CD4-positive, alpha-beta T cell treated with Interferon alpha-2 for 1 hour (primary cell): Measurements from ENCODE around the gene COG3.
"Not testable (repeated sequence)": the region's sequence is repeated elsewhere in the genome, so short reads cannot be mapped to it uniquely, and the experiment has no call there.

ENCODE experiments used
- DNase-seq, 2 donors: peaks; one replicate each; pipeline ENCODE4 v3.0.0-alpha.2; 2020 to 2022

COG3 gene, protein sequence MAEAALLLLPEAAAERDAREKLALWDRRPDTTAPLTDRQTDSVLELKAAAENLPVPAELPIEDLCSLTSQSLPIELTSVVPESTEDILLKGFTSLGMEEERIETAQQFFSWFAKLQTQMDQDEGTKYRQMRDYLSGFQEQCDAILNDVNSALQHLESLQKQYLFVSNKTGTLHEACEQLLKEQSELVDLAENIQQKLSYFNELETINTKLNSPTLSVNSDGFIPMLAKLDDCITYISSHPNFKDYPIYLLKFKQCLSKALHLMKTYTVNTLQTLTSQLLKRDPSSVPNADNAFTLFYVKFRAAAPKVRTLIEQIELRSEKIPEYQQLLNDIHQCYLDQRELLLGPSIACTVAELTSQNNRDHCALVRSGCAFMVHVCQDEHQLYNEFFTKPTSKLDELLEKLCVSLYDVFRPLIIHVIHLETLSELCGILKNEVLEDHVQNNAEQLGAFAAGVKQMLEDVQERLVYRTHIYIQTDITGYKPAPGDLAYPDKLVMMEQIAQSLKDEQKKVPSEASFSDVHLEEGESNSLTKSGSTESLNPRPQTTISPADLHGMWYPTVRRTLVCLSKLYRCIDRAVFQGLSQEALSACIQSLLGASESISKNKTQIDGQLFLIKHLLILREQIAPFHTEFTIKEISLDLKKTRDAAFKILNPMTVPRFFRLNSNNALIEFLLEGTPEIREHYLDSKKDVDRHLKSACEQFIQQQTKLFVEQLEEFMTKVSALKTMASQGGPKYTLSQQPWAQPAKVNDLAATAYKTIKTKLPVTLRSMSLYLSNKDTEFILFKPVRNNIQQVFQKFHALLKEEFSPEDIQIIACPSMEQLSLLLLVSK

DNA sequence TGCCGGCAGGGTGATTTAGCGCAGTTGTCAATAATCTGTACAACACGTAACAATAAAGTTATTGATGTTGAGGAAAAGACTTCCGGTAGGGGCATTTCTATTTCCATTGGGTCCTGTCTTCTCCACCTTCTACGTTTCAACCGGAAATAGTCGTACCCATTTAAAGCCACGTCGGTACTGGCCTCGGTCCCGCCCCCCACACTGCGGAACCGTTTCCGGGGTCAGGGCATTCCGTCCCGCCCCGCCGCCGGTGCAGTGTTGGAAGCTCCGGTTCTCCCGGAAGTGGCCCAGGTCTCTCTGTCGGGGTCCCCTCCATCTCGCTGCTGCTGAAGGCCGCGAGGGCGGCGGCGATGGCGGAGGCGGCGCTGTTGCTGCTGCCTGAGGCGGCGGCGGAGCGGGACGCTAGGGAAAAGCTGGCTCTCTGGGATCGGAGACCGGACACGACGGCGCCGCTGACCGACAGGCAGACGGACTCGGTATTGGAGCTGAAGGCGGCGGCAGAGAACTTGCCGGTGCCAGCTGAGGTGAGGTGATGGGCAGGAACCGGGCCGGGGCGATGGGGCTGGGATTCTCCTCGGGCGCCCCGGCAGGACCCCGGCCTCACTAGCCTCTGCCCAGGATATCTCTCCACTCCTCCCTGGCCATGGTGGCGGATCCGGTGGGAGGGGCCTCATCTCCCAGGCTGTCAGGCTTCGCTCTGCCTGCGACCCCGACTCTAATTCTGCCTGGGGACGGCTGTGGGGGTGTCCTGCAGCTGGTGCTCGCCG lies at the start of gene COG3:
Gene COG3 (plus strand): TSS at position 253 of the 767 bp plus-strand sequence. CDS start 98 bp downstream, at position 351.
- DNase-seq, result peak; percentile 95 to 97

DNA sequence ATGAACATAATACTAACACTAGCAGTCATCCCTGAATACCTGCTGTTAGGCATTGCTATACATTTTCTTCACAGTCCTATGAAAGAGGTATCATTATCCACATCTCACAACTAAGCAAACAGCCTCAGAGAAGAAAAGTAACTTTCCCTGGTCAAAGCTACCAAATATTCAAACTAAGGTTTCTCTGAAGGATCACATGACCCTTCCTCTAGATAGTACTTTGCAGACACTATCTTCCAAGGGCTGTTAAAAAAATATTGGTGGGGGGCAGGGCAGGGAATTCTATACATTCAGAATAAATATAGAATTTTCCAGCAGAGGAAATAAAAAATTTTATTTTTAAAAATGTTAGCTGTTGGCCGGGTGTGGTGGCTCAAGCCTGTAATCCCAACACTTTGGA lies 49.6 kb upstream of the COG3 start:
- no peak for DNase-seq

DNA sequence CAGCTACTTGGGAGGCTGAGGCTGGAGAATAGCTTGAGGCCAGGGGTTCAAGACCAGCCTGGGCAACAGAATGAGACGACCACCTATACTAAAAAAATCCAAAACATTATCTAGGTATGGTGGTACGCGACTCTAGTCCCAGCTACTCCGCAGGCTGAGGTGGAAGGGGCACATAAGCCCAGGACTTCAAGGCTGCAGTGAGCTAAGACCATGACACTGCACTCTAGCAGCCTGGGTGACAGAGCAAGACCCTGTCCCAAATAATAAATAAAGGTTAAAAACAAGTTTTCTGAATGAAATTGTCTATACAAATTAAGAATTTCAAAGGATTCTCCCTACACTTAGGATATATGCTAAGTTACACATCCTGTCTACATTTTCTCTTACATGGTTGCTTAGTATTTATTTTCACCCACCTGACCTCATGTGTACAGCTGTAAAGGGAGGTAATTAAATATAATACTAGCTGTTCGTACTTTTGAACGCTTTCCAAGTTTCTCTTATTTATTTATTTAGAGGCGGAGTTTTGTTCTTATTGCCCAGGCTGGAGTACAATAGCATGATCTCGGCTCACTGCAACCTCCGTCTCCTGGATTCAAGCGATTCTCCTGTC lies 48.1 kb upstream of the COG3 start:
- no peak for DNase-seq

DNA sequence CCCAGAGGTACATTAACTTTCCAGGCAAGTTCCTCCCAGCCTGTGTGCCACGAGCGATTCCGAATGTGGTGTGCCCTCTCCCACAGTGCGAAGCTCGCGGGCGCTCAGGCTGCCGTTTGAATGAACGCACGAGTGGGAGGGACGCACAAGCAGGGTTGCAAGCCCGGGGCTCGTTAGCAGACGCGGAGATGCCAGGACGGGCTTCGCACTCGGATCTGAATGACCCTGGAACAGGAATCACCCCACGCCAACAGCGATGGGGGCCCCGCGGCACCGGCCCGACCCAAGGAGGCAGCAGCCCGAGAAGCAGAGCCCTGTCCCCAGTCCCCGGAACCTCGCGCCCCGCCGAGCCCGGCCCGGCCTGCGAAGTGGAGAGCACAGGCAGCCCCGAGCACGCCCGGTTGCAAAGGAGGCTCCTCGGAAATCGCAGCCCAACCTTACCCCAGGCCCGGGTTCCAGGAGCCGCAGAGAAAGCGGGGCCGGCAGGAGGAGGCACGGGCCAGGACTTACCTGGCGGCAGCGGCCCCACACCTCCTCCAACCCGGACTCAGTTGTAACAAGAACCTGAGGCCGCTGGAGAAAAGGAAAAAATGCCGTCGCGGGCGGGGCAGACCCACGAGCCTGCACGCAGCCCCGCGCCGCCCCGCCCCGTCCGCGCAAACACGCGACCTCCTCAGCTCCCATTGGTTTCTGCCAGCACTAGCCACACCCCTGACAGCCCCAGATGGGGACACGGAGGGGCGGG lies 46.8 kb upstream of the COG3 start, which contains the start of gene SLC25A30:
Gene SLC25A30 (minus strand): TSS at position 584 of the 745 bp plus-strand sequence. CDS start 6,948 bp downstream, outside the sequence.
- DNase-seq, result peak; percentile 87 to 91

DNA sequence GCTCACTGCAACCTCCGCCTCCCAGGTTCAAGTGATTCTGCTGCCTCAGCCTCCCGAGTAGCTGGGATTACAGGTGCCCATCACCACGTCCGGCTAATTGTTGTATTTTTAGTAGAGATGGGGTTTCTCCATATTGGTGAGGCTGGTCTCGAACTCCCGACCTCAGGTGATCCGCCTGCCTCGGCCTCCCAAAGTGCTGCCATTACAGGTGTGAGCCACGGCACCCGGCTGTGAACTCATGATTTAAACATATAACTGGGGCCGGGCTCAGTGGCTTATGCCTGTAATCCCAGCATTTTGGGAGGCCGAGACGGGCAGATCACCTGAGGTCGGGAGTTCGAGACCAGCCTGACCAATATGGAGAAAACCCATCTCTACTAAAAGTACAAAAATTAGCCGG lies 45.4 kb upstream of the COG3 start:
- DNase-seq, result not testable (repeated sequence)

DNA sequence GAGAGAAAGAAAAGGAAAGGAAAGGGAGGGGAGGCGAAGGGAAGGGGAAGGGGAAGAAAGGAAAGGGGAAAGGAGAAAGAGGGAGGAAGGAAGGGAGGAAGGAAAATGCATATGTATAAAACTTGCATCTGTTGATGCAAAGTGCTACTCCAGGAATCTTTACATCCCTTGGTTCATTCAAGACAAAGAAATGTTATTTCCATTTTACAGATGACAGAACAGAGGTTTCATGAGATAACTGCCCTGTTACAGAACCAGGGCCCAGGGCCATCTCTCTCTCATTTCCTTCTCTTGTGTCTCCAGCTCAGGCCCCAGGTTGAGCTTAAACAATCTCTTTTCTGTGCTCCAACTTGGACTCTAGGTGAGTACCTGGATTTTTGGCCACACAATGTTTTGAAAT lies 44.8 kb upstream of the COG3 start:
- no peak for DNase-seq

DNA sequence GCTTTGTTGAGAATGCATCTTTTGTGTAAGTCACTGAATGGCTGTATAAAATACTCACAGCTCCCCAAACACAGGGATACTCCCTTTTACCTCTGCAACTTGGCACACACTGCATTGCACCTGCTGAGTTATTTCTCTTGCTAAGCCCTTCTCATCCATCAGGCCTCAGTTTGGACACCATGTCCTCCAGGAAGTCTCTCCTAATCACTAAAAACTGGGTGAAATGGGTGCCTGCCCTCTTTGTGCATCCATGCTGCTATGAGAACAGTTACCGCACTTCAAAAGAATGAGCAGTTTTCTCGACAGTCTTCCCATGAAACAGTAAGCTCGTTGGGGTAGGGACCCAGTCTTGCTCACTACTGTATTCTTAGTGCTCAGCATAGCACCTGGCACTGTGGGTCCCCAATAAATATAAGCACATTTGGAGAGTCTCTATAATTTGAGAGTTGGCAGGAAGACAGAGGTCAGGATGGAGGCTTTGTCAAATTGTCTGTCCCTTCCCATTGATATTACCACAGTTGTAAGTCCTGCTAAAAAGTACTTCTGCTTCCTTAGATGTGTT lies 41.9 kb upstream of the COG3 start:
- DNase-seq, result no peak

DNA sequence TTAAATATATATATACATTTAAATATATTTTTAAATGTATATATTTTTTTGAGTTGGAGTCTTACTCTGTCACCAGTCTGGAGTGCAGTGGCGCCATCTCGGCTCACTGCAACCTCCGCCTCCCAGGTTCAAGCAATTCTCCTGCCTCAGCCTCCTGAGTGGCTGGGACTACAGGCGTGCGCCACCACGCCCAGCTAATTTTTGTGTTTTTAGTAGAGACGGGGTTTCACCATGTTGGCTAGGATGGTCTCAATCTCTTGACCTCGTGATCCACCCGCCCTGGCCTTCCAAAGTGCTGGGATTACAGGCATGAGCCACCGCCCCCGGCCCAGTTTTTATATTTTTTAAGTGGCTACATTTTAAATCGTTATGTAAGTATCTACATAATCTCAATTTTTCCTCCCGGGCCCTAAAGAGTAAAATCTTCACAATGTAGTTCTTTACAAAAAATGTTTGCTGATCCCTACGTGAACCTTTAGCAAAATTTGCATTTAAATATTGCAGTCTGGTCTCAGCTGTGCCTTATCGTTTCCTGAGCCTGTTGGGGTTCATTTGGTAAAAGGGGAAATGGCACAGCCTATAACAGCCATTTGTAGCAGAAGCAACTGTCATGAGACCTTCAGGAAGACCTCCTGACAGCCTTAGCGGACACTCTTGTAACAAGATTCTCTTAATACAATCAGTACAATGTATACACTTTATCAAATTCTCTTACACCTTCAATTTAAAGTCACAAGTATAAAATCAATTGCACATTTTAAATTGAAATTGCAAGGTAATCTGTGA lies 38.5 kb upstream of the COG3 start:
- not testable (repeated sequence) for DNase-seq

DNA sequence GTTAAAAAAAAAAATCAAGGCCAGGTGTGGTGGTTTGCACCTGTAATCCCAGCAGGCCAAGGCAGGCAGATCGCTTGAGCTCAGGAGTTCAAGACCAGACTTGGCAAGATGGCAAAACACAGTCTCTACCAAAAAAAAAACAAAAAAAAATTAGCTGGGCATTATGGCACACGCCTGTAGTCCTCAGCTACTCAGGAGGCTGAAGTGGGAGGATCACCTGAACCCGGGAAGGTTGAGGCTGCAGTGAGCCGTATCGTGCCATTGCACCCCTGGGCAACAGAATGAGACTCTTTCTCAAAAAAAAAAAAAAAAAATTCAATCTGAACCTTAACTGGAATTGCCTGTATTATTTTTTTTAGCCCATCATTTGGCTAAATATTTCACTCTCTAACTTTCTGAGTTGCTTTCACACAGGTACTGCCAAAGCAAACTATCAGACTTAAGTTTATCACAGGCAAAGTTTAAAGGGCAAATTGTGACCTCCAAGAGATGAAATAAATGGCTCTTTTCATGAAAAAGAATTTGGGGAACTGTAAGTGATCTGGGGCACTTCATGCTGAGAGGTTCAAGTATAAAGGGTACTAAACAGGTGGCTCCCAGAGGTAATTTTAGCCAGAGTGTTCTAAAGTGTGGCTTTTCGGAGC lies 31.9 kb upstream of the COG3 start:
- DNase-seq, result no peak

DNA sequence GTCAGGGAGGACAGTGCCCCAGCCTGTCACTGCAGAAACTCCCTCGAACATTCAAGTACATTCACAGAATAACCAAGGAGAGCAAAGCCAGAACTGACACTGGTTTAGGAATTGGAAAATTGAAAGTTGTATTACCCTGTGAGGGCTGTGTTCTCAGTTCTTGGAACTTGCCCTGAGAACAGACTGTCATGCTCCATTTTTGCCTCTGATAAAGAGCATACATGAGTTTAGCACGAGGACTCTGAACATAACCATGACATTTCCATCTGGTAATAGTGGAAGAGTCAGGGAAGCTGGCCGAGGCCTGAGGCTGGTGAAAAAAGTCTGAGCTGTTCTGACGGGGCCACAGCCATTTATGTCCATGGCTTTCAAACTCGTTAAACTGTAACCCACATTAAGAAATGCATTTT lies 31.4 kb upstream of the COG3 start:
- no peak for DNase-seq

DNA sequence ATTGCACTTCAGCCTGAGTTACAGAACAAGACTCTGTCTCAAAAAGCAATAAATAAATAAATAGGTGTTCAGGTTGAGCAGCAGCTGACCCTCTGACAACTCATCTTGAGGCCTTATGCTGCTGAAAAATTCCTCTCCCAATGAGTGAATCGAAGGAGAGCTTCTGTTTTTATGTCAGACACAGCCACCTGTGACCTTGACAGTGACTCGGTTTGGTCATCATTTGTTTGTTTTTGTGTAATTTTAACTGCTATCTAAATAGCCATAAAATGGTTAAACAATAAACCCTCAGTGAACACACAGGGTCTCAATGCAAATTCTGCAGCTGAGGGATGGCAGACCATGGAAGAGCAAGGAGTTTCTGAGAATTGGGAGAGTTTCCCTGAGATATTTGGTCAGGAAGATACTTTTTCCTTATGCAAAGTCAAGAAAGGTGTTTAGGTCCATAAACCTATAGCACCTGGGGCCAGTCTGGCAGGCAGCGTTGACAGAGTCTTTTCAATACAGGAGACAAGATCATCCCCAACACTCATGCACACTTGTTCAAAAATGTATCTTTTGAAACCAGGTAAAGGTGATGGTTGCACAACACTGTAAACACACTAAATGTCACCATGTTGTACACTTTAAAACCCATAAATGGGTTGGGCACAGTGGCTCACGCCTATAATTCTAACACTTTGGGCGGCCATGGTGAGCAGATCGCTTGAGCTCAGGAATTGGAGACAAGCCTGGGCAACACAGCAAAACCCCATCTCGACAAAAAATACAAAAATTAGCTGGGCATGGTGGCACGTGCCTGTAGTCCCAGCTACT lies 30.0 kb upstream of the COG3 start:
- DNase-seq, result no peak

DNA sequence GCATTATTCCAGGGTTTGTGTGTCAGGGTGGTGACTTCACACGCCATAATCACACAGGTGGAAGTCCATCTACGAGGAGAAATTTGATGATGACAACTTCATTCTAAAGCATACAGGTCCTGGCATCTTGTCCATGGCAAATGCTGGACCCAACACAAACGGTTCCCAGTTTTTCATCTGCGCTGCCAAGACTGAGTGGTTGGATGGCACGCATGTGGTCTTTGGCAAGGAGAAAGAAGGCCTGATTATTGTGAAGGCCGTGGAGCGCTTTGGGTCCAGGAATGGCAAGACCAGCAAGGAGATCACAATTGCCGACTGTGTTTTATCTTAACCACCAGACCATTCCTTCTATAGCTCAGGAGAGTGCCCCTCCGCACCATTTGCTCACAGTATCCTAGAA lies 28.4 kb upstream of the COG3 start:
- no peak for DNase-seq

DNA sequence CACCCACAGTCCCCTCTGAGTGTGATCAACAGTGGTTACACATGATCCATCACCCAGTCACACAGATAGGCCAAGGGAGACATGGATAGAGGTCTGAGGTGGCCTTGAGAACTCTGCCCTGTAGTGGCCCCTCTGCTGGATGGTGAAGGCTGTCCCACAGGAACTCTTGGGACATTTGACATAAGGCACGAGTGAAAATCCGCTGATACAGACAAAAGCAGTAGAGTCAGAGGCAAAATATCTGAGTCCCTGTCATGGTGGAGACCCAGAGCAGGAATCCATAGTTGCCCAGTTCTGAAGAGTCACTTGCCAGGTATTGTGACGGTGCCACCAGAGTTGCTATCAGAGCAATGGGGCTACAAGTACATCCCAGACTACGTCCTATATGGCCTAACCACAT lies 27.8 kb upstream of the COG3 start:
- DNase-seq, result no peak

DNA sequence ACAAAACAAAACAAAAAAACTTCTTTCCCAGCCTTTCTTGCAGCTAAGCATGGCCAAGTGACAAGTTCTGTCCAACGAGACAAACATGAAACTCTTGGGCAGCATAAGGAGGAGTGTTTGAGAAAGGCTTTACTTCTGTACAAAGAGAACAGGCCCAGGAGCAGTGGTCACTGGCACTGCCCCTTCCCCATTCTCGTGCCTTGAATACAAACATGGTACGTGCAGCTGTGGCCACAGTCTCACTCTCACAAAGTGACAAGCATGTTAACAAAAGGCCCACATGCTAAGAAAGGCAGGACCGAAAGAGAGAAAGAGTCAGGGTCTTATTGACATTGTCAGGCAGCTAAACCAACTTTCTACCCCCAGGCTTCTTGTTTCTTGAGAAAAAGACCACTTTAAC lies 26.8 kb upstream of the COG3 start:
- no peak for DNase-seq

DNA sequence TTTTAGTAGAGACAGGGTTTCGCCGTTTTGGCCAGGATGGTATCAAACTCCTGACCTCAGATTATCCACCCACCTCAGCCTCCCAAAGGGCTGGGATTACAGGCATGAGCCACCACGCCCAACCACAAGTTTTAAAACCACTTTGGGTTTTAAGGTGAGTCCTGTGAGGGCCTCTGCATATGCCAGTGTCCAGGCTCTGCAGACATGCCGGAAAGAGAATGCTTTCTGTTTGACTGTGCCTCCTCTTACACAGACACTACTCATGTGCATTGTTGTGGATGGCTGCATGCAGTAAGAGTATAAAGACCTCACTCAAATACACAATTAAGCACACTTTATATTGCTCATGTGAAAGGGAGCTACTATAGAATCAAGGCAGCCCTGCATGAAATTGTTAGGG lies 25.7 kb upstream of the COG3 start:
- no peak for DNase-seq

DNA sequence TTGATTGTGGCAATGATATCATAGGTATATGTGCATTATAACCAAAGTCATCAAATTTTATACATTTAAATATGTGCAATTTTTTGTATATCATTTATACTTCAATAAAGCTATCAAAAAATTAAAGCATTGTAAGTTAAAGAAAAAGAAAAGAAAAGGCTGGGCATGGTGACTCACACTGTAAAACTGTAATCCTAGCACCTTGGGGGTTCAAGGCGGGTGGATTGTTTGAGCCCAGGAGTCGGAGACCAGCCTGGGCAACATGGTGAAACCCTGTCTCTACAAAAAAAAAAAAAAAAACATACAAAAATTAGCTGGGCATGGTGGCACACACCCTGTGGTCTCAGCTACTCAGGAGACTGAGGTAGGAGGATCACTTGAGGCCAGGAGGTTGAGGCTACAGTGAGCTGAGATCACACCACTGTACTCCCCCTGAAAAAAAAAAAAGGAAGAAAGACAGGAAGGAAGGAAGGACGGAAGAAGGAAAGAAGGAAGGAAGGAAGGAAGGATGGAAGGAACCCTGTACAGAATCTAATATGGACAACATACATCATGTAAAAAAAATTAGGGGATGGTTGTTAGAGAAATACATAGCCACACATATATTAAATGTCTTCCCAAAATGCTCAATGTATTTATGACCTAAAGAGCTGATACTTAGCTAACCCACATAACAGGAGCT lies 24.8 kb upstream of the COG3 start:
- DNase-seq, result no peak

DNA sequence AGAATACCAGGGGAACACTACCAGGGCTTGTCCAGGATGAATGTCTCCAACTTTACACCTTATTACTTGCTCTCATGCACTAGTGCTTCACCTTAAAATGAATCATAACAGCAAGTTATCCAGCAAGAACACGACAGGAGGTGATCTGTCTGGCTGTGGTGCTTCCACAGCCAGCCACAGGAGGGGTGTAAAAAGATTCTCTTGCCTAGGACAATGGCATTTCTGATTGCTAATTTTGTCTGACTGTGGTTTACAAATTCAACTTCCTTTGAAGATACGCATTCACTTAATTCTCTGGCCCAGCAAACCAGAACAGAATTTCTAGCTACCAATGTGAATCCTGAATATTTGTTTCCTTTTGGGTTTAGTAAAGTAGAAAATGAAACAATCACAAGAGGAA lies 23.1 kb upstream of the COG3 start:
- peak in 1 of 2 donors; percentile 7 for DNase-seq

DNA sequence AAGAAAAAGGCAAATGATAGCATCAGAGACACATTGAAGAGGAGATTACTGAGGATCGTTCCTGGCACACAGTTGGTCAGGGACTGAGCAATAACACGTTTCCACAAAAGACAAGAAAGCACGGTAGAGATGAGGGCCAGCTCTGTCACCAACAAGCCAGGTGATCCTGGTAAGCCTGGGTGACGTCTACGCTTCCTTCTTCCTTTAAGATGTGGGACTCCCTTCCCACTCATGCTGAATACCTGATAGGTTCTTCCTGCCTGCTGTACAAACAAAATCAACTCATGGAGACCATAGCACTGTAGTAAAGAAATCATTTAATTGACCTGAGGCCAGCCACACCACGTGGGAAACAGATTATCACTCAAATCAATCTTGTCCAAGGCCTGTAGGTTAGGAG lies 19.7 kb upstream of the COG3 start:
- no peak for DNase-seq

DNA sequence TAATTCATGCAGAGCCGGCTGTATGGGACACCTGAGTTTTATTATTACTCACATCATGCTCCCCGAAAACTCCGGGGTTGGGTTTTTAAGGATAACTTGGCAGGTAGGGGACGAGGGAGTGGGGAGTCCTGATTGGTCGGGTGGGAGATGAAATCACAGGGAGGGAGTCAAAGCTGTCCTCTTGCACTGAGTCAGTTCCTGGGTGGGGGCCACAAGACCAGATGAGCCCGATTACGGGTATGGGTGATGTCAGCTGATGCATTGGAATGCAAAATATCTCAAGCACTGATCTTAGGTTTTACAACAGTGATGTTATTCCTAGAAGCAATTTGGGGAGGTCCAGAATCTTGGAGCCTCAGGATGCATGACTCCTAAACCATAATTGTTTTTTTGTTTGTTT lies 18.6 kb upstream of the COG3 start:
- no peak for DNase-seq
